Neural cell (in vitro differentiated cells): ENCODE data around the gene ZNF335. TPM values are rescaled to one million over a fixed set of nuclear protein-coding genes. Genes with fewer than 3 reads are reported as not detected.

Experiments
- H2AFZ ChIP-seq: fragments of 200-600, 300-800 bp; sonication (generic), shearing (Covaris generic); 2 replicates; pipeline ENCODE4 v1.6.0; 2014; ENCODE audit warnings: low read depth, mild to moderate bottlenecking, antibody characterized with exemption, low read length, moderate library complexity
- H3F3A ChIP-seq: fragments of 200-600 bp; shearing (Covaris generic); 2 replicates; pipeline ENCODE4 v1.6.1; 2016; ENCODE audit warnings: mild to moderate bottlenecking, moderate library complexity, mixed read lengths, antibody characterized with exemption, low read length; ENCODE audit not compliant: insufficient read depth, poor library complexity, severe bottlenecking
- H3K27ac ChIP-seq: fragments of 200-600, 300-800 bp; sonication (generic), shearing (Covaris generic); 2 replicates; pipeline ENCODE4 v1.5.1; 2014; ENCODE audit warnings: mild to moderate bottlenecking, low read length, moderate library complexity
- H3K27me3 ChIP-seq: fragments of 300-800, 200-600 bp; sonication (generic), shearing (Covaris generic); 2 replicates; pipeline ENCODE4 v1.6.0; 2014; ENCODE audit warnings: mild to moderate bottlenecking, low read depth, low read length, moderate library complexity; ENCODE audit not compliant: insufficient read depth
- H3K36me3 ChIP-seq: fragments of 300-800, 200-600 bp; sonication (generic), shearing (Covaris generic); 2 replicates; pipeline ENCODE4 v1.5.1; 2014; ENCODE audit warnings: mild to moderate bottlenecking, antibody characterized with exemption, low read length, moderate library complexity; ENCODE audit not compliant: insufficient read depth
- H3K4me2 ChIP-seq: fragments of 300-800, 200-600 bp; sonication (generic), shearing (Covaris generic); 2 replicates; pipeline ENCODE4 v1.6.0; 2014; ENCODE audit warnings: mild to moderate bottlenecking, low read length
- H3K4me3 ChIP-seq: fragments of 300-800, 200-600 bp; sonication (generic), shearing (Covaris generic); 2 replicates; pipeline ENCODE4 v1.5.1; 2014; ENCODE audit warnings: mild to moderate bottlenecking, low read length, moderate library complexity
- H3K79me2 ChIP-seq: fragments of 200-600 bp; shearing (Covaris generic); replicated peaks from 2 replicates; pipeline ENCODE4 v1.6.0; 2014; ENCODE audit warnings: mild to moderate bottlenecking, low read length, moderate library complexity; ENCODE audit not compliant: insufficient read depth
- H3K9ac ChIP-seq: fragments of 300-800, 200-600 bp; sonication (generic), shearing (Covaris generic); 2 replicates; pipeline ENCODE4 v1.6.1; 2016; ENCODE audit warnings: mild to moderate bottlenecking, low read length, mixed read lengths
- H3K9me2 ChIP-seq: fragments of 200-600 bp; shearing (Covaris generic); 2 replicates; pipeline ENCODE4 v1.6.1; 2016; ENCODE audit warnings: mild to moderate bottlenecking, low read length, mixed read lengths; ENCODE audit not compliant: insufficient read depth
- H3K9me3 ChIP-seq: fragments of 200-600, 300-800 bp; sonication (generic), shearing (Covaris generic); 2 replicates; pipeline ENCODE4 v1.6.1; 2016; ENCODE audit warnings: mild to moderate bottlenecking, mixed run types, low read length, moderate library complexity, mixed read lengths
- H4K20me1 ChIP-seq: fragments of 200-600 bp; shearing (Covaris generic); 2 replicates; pipeline ENCODE4 v1.6.1; 2016; ENCODE audit warnings: mild to moderate bottlenecking, mixed run types; ENCODE audit not compliant: insufficient read depth
- EP300 ChIP-seq: fragments of 450-650 bp; conservative IDR thresholded peaks from 2 replicates; pipeline ENCODE4 v1.6.1; 2014; ENCODE audit warnings: antibody characterized with exemption, mild to moderate bottlenecking, moderate library complexity; ENCODE audit not compliant: poor library complexity, severe bottlenecking
- EZH2 ChIP-seq: fragments of 200-600, 300-800 bp; shearing (Covaris generic), sonication (generic); IDR thresholded peaks from 2 replicates; pipeline ENCODE4 v1.6.1; 2014; ENCODE audit warnings: antibody characterized with exemption, low read length, borderline replicate concordance, mild to moderate bottlenecking; ENCODE audit not compliant: insufficient read depth, poor library complexity, severe bottlenecking
- MXI1 ChIP-seq: fragments of 450-650 bp; conservative IDR thresholded peaks from 2 replicates; pipeline ENCODE4 v1.6.1; 2014; ENCODE audit warnings: antibody characterized with exemption, mild to moderate bottlenecking; ENCODE audit not compliant: poor library complexity, severe bottlenecking
- POLR2AphosphoS5 ChIP-seq: IDR thresholded peaks from 2 replicates; pipeline ENCODE4 v1.6.1; 2012
- RAD21 ChIP-seq: fragments of 450-650 bp; conservative IDR thresholded peaks from 2 replicates; pipeline ENCODE4 v1.6.1; 2014; ENCODE audit warnings: antibody characterized with exemption, mild to moderate bottlenecking, moderate library complexity
- SMC3 ChIP-seq: fragments of 450-650 bp; conservative IDR thresholded peaks from 2 replicates; pipeline ENCODE4 v1.6.1; 2014; ENCODE audit warnings: antibody characterized with exemption, mild to moderate bottlenecking, moderate library complexity; ENCODE audit not compliant: poor library complexity
- TAF1 ChIP-seq: IDR thresholded peaks from 2 replicates; pipeline ENCODE4 v1.6.1; 2012; ENCODE audit warnings: low read depth
- polyA plus RNA-seq: library from polyadenylated mRNA; depleted of rRNA; stranded (reverse); fragments of >200 nt; gene quantifications from 2 replicates; pipeline ENCODE4 v1.2.3, GENCODE V29; 2014
- TF ChIP-seq, protein P1 (sequence below): fragments of 450-650 bp; IDR thresholded peaks from 2 replicates; pipeline ENCODE4 v1.5.1; 2014; ENCODE audit warnings: antibody characterized with exemption, mild to moderate bottlenecking, moderate library complexity; ENCODE audit not compliant: poor library complexity, severe bottlenecking
- TF ChIP-seq, protein P2 (sequence below): IDR thresholded peaks from 2 replicates; pipeline ENCODE4 v1.6.1; 2012; ENCODE audit warnings: borderline replicate concordance

The ZNF335 gene
- polyA plus RNA-seq, 1 donor from 2014 or later, result 12.8 TPM

DNA sequence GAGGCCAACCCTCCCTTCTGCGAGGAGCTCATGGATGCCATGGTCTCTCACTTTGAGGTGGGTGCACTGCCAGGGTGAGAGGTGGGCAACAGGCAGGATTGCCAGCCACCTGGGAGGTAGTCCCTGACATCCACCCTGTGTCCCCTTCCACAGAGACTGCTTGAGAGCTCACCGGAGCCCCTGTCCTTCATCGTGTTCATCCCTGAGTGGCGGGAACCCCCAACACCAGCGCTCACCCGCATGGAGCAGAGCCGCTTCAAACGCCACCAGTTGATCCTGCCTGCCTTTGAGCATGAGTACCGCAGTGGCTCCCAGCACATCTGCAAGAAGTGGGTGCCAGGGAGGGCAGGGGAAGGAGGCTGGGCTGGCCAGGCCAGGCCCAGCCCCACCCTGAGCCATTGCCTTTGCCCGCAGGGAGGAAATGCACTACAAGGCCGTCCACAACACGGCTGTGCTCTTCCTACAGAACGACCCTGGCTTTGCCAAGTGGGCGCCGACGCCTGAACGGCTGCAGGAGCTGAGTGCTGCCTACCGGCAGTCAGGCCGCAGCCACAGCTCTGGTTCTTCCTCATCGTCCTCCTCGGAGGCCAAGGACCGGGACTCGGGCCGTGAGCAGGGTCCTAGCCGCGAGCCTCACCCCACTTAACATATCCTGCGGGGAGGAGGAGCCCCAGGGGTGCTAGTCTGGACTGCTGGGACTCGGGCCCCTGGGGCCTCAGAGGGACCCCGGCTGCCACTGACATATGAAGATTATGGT is 24.7 kb downstream of the ZNF335 start:
- Histone ChIP-seq H3F3A (no peaks in the 10 kb centered on the region), H3K4me2 (no peak overlapping the region), H3K27me3 (no peaks in the 10 kb centered on the region), H3K9me3 (no peaks in the 10 kb centered on the region), H3K27ac (no peak overlapping the region), H3K9me2 (no peaks in the 10 kb centered on the region), H3K9ac (no peak overlapping the region), H3K36me3 (peaks cover 16% of the 10 kb centered on the region), H4K20me1 (no peaks in the 10 kb centered on the region), H2AFZ (no peak overlapping the region), H3K79me2 (no peaks in the 10 kb centered on the region), H3K4me3 (no peak overlapping the region)
- TF ChIP-seq EZH2 (no peak), MXI1 (no peak), EP300 (no peak), RAD21 (no peak), TAF1 (no peak), POLR2AphosphoS5 (no peak), SMC3 (no peak)
- TF ChIP-seq, protein P1, sequence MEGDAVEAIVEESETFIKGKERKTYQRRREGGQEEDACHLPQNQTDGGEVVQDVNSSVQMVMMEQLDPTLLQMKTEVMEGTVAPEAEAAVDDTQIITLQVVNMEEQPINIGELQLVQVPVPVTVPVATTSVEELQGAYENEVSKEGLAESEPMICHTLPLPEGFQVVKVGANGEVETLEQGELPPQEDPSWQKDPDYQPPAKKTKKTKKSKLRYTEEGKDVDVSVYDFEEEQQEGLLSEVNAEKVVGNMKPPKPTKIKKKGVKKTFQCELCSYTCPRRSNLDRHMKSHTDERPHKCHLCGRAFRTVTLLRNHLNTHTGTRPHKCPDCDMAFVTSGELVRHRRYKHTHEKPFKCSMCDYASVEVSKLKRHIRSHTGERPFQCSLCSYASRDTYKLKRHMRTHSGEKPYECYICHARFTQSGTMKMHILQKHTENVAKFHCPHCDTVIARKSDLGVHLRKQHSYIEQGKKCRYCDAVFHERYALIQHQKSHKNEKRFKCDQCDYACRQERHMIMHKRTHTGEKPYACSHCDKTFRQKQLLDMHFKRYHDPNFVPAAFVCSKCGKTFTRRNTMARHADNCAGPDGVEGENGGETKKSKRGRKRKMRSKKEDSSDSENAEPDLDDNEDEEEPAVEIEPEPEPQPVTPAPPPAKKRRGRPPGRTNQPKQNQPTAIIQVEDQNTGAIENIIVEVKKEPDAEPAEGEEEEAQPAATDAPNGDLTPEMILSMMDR, result no peak
- TF ChIP-seq, protein P2, sequence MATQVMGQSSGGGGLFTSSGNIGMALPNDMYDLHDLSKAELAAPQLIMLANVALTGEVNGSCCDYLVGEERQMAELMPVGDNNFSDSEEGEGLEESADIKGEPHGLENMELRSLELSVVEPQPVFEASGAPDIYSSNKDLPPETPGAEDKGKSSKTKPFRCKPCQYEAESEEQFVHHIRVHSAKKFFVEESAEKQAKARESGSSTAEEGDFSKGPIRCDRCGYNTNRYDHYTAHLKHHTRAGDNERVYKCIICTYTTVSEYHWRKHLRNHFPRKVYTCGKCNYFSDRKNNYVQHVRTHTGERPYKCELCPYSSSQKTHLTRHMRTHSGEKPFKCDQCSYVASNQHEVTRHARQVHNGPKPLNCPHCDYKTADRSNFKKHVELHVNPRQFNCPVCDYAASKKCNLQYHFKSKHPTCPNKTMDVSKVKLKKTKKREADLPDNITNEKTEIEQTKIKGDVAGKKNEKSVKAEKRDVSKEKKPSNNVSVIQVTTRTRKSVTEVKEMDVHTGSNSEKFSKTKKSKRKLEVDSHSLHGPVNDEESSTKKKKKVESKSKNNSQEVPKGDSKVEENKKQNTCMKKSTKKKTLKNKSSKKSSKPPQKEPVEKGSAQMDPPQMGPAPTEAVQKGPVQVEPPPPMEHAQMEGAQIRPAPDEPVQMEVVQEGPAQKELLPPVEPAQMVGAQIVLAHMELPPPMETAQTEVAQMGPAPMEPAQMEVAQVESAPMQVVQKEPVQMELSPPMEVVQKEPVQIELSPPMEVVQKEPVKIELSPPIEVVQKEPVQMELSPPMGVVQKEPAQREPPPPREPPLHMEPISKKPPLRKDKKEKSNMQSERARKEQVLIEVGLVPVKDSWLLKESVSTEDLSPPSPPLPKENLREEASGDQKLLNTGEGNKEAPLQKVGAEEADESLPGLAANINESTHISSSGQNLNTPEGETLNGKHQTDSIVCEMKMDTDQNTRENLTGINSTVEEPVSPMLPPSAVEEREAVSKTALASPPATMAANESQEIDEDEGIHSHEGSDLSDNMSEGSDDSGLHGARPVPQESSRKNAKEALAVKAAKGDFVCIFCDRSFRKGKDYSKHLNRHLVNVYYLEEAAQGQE, result no peak

DNA sequence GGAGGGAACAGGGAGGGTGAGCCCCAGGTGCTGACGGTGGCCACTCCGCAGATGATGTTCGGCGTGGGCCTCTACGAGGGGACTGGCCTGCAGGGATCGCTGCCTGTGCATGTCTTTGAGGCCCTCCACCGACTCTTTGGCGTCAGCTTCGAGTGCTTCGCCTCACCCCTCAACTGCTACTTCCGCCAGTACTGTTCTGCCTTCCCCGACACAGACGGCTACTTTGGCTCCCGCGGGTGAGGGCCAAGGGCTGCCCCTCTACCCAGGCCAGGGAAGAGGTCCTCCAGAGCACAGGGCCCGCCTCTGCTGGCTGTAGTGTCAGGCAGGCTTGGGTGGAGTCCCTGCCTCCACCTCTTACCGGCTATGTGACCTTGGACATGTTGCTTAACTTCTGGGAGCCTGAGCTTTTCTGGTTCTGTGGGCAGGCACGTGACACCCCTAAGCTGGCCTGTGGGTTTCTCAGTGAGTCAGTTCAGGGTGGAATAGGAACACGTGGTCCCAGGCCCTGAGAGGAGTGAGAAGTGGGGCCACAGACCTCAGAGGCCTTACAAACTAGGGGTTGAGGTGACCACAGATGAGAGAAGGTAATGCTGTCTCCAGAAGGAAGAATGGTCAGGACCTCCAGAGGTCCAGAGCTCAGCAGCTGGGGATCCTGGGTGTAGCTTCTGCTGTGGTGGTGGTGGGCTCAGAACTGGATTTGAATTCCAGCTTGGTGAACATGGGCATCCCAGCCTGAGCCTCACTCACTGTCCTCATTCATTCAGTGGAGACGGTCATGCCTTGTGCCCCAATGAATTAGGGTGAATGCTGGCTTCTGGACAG is 25.6 kb downstream of the ZNF335 start:
- peaks cover 16% of the 10 kb centered on the region for H3K36me3 ChIP-seq

More for the DNA sequence above, 25.6 kb downstream of the ZNF335 start:
- Histone ChIP-seq H3K79me2 (no peaks in the 10 kb centered on the region), H3K9ac (no peak overlapping the region), H3K4me3 (no peak overlapping the region), H2AFZ (no peak overlapping the region), H4K20me1 (no peaks in the 10 kb centered on the region), H3F3A (no peaks in the 10 kb centered on the region), H3K27me3 (no peaks in the 10 kb centered on the region), H3K9me3 (no peaks in the 10 kb centered on the region), H3K9me2 (no peaks in the 10 kb centered on the region), H3K4me2 (no peak overlapping the region), H3K27ac (no peak overlapping the region)
- TF ChIP-seq MXI1 (no peak), SMC3 (no peak), RAD21 (no peak), EZH2 (no peak), EP300 (no peak), POLR2AphosphoS5 (no peak), TAF1 (no peak)
- TF ChIP-seq, protein P2, result no peak
- TF ChIP-seq, protein P1, result no peak
